ENCODE measurements around the gene KRT75. TPM values are rescaled to one million over a fixed set of nuclear protein-coding genes. Genes with fewer than 3 reads are reported as not detected.

Gene KRT75
- total and polyA plus RNA-seq, 2 donors (not counting 3 experiments of a cell fraction or from before 2014, with no cell fraction given), result not detected

GRCh38 chr12:52440821-52441319 lies 6.7 kb upstream of the KRT75 start:
- H2AFZ ChIP-seq (ENCODE audit: low read depth, low read length), result no peak overlapping the region
- dilution Hi-C loops (cut with MboI; ENCODE audit: extremely low pct_ligation_motif_present, low sequenced_read_pairs), result no loop called here
- BruUV-seq (replicated peaks), result no TSS peak
- ChIA-PET CTCF (interaction anchor here (0.9 to 2.2 kb wide), 2 partner anchors 13 to 44 kb away, joined by 3 to 6 read pairs; no protein-coding TSS in a partner anchor), POLR2A (no interaction called here)
- H3K9ac ChIP-seq (replicated peaks; ENCODE audit: extremely low read depth, insufficient read depth, low read length), result no peak overlapping the region
- no peak for FAIRE-seq
- DNase-seq (ENCODE audit: low read depth, low spot score), result no peak
- H3K79me2 ChIP-seq (ENCODE audit: control insufficient read depth, insufficient read depth, low read length), result no peaks in the 10 kb centered on the region
- H3K4me1 ChIP-seq (ENCODE audit: control insufficient read depth, extremely low read depth, insufficient read depth, low read length), result no peaks in the 10 kb centered on the region
- H3K4me3 ChIP-seq (replicated peaks in 1 of 3; ENCODE audit: insufficient read depth in 1 of 3, low read depth in 1 of 3, low read length in 3 of 3), result no peak overlapping the region
- H3K9me1 ChIP-seq (replicated peaks; ENCODE audit: control insufficient read depth, extremely low read depth, insufficient read depth, low read length), result no peaks in the 10 kb centered on the region
- H3K27ac ChIP-seq (ENCODE audit: insufficient read depth, low read depth, low read length), result no peak overlapping the region
- no peaks in the 10 kb centered on the region for H4K20me1 ChIP-seq (replicated peaks; ENCODE audit: control insufficient read depth, extremely low read depth, insufficient read depth, low read length)
- H3K4me2 ChIP-seq (ENCODE audit: insufficient read depth, low read length), result no peak overlapping the region
- H3K36me3 ChIP-seq (ENCODE audit: control insufficient read depth in 2 of 2, extremely low read depth in 1 of 2, insufficient read depth in 2 of 2, low read length in 2 of 2), result no peaks in the 10 kb centered on the region
- no peak for TF ChIP-seq CTCF (IDR thresholded peaks at IDR 0.05; ENCODE audit: extremely low read depth in 1 of 2, insufficient read depth in 1 of 2, low read depth in 1 of 2, low read length in 2 of 2)
- TF ChIP-seq POLR2A (IDR thresholded peaks at IDR 0.05; ENCODE audit: low read depth, low read length), result no peak
- no peak for TF ChIP-seq FOS (IDR thresholded peaks at IDR 0.05; ENCODE audit: borderline replicate concordance, insufficient read depth, low read length)
- no peak for TF ChIP-seq MYC (IDR thresholded peaks at IDR 0.05; ENCODE audit: low read depth, low read length)
- no peak for TF ChIP-seq MAX (IDR thresholded peaks at IDR 0.05; ENCODE audit: insufficient read depth, insufficient read length)
- TF ChIP-seq JUN (IDR thresholded peaks at IDR 0.05; ENCODE audit: borderline replicate concordance, insufficient read depth, insufficient read length, low read depth), result no peak
- TF ChIP-seq EZH2 (IDR thresholded peaks at IDR 0.05; ENCODE audit: borderline replicate concordance, low read depth, low read length, severe bottlenecking), result no peak
- TF ChIP-seq GATA2 (IDR thresholded peaks at IDR 0.05; ENCODE audit: insufficient read depth, insufficient read length, low read depth, low read length), result no peak
- intact Hi-C loops (cut with micrococcal nuclease), result no loop called here
- H3K27me3 ChIP-seq (ENCODE audit: control insufficient read depth in 2 of 2, insufficient read depth in 2 of 2, low read length in 2 of 2), result peaks cover 7 to 8% of the 10 kb centered on the region in 2 experiments
- no peaks in the 10 kb centered on the region for H3K9me3 ChIP-seq (replicated peaks; ENCODE audit: control insufficient read depth, insufficient read depth, low read length)

All from endothelial cell of umbilical vein (primary cell).